GM12892 (cell line): ENCODE data around the gene TNFSF13B.

Source experiments
- POLR2A ChIP-seq: IDR thresholded peaks from 2 replicates; pipeline ENCODE4 v1.6.1; 2011; ENCODE audit warnings: low read depth, low read length, control low read depth
- TAF1 ChIP-seq: IDR thresholded peaks from 2 replicates; pipeline ENCODE4 v1.6.1; 2011; ENCODE audit warnings: low read depth, mild to moderate bottlenecking, control low read depth, low read length, borderline replicate concordance

GRCh38 chr13:108346376-108346775 is 76.9 kb downstream of the TNFSF13B start:
- TF ChIP-seq POLR2A (no peak), TAF1 (no peak)
